MM.1S (cell line): ENCODE measurements around the gene MMP20.

Source experiments
- EZH2 ChIP-seq: fragments of 300-600 bp; sonication (generic); optimal IDR thresholded peaks from 2 replicates; pipeline ENCODE3; 2017; ENCODE audit warnings: low read depth, mild to moderate bottlenecking, antibody characterized with exemption, low read length, mixed read lengths
- EZH2phosphoT487 ChIP-seq: fragments of 300-600 bp; sonication (generic); IDR thresholded peaks from 2 replicates; pipeline ENCODE4 v1.6.1; 2018; ENCODE audit warnings: antibody characterized with exemption, low read length
- TF ChIP-seq, protein P1 (sequence below): fragments of 300-600 bp; sonication (generic); IDR thresholded peaks from 2 replicates; pipeline ENCODE4 v1.5.1; 2016; ENCODE audit warnings: antibody characterized with exemption, low read length, mixed read lengths

DNA sequence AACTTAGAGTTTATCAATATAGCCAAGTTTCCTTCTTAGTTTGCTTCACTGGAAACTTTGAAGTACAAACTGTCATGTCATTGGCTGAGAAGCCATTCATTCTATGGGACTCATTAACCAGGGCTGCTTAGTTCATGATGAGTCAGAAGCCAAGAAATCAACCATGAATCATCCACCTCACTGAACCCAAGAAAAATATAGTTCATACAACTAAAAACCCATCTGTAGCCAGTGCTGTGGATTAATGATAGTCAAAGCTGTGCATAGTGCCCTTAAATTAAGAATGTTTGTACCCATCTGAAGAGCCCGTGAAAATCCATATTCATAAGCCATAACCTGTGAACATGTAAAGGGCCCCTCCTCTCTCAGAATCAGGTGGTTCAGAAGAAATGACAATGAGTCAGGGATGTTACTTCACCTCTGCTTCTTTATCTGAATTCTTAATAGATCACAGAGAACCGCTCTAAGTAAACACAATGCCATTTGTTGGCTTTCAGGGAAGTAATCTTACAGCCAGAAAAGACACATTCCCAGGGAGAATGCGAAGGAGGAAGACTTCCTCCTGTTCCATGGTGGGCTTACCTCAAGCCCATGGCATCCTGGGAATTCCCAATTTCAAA lies 25.4 kb downstream of the MMP20 start:
- TF ChIP-seq, protein P1, sequence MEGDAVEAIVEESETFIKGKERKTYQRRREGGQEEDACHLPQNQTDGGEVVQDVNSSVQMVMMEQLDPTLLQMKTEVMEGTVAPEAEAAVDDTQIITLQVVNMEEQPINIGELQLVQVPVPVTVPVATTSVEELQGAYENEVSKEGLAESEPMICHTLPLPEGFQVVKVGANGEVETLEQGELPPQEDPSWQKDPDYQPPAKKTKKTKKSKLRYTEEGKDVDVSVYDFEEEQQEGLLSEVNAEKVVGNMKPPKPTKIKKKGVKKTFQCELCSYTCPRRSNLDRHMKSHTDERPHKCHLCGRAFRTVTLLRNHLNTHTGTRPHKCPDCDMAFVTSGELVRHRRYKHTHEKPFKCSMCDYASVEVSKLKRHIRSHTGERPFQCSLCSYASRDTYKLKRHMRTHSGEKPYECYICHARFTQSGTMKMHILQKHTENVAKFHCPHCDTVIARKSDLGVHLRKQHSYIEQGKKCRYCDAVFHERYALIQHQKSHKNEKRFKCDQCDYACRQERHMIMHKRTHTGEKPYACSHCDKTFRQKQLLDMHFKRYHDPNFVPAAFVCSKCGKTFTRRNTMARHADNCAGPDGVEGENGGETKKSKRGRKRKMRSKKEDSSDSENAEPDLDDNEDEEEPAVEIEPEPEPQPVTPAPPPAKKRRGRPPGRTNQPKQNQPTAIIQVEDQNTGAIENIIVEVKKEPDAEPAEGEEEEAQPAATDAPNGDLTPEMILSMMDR = no peak
- TF ChIP-seq EZH2 (no peak), EZH2phosphoT487 (no peak)
